IMR-90 (cell line): Measurements from ENCODE around the gene NOP9. TPM values are rescaled to one million over a fixed set of nuclear protein-coding genes. Genes with fewer than 3 reads are reported as not detected.
A peak's percentile ranks its signal among the peaks of the same experiment; 100 is the strongest.

Source experiments
- ATAC-seq: fragments of 200-7000 bp; cut with Tn5 transposase; 2 replicates; pipeline ENCODE4 v1.9.1; 2020; ENCODE audit warnings: low read depth, mild to moderate bottlenecking, moderate library complexity
- BruUV-seq: library from RNA; stranded (reverse); fragments of 400-500 nt; replicated peaks from 2 replicates; lab custom pipeline; 2021; lab: Mats Ljungman, UMichigan
- CTCF ChIA-PET: fragments of 300-600 bp; formaldehyde crosslinking; extraction: SDS; loops from one replicate; lab custom pipeline; 2021; ENCODE audit warnings: antibody characterized with exemption; lab: Yijun Ruan, JAX
- POLR2A ChIA-PET: fragments of 300-600 bp; sonication (Branson Sonifier 250); formaldehyde crosslinking; loops from one replicate; lab custom pipeline; 2022; ENCODE audit warnings: antibody characterized with exemption; ENCODE audit not compliant: unreplicated experiment; lab: Charles Lee
- DNase-seq: peaks from one replicate; pipeline ENCODE4 v3.0.0; 2013
- H2AFZ ChIP-seq: replicated peaks from 2 replicates; pipeline ENCODE3; 2013; ENCODE audit warnings: low read length, mild to moderate bottlenecking; ENCODE audit not compliant: poor library complexity
- H2AK5ac ChIP-seq: 2 replicates; pipeline ENCODE4 v1.6.1; 2013; ENCODE audit warnings: low read depth, low read length, inconsistent platforms
- H2AK9ac ChIP-seq: replicated peaks from 2 replicates; pipeline ENCODE3; 2013; ENCODE audit warnings: mild to moderate bottlenecking, low read depth, low read length, moderate library complexity; ENCODE audit not compliant: poor library complexity
- H2BK120ac ChIP-seq: 2 replicates; pipeline ENCODE4 v1.6.1; 2013; ENCODE audit warnings: low read depth, low read length, inconsistent platforms
- H2BK15ac ChIP-seq: 3 replicates; pipeline ENCODE4 v1.6.1; 2013; ENCODE audit warnings: low read depth, low read length, inconsistent platforms
- H2BK20ac ChIP-seq: 2 replicates; pipeline ENCODE4 v1.6.1; 2013; ENCODE audit warnings: low read depth, mild to moderate bottlenecking, inconsistent platforms, low read length, moderate library complexity
- H2BK5ac ChIP-seq: 2 replicates; pipeline ENCODE4 v1.6.1; 2013; ENCODE audit warnings: mild to moderate bottlenecking, low read depth, low read length, inconsistent platforms; ENCODE audit not compliant: poor library complexity, severe bottlenecking
- H3K14ac ChIP-seq: replicated peaks from 2 replicates; pipeline ENCODE4 v1.6.1; 2013; ENCODE audit warnings: low read depth, low read length, inconsistent platforms
- H3K18ac ChIP-seq: 2 replicates; pipeline ENCODE4 v1.6.1; 2013; ENCODE audit warnings: low read depth, low read length, control low read depth
- H3K23ac ChIP-seq: 2 replicates; pipeline ENCODE4 v1.6.1; 2013; ENCODE audit warnings: low read depth, low read length, inconsistent platforms
- H3K27ac ChIP-seq: 2 replicates; pipeline ENCODE4 v1.5.1; 2013; ENCODE audit warnings: mild to moderate bottlenecking, control low read depth, low read length; ENCODE audit not compliant: insufficient read depth
- H3K27me3 ChIP-seq: 2 replicates; pipeline ENCODE4 v1.6.1; 2013; ENCODE audit warnings: low read length; ENCODE audit not compliant: control insufficient read depth, insufficient read depth
- H3K36me3 ChIP-seq: 2 replicates; pipeline ENCODE4 v1.6.1; 2013; ENCODE audit warnings: low read length, mixed read lengths; ENCODE audit not compliant: control insufficient read depth, insufficient read depth
- H3K4ac ChIP-seq: 2 replicates; pipeline ENCODE4 v1.6.1; 2013; ENCODE audit warnings: low read depth, low read length, inconsistent platforms
- H3K4me1 ChIP-seq: 2 replicates; pipeline ENCODE4 v1.6.1; 2013; ENCODE audit warnings: low read length, mixed read lengths; ENCODE audit not compliant: control insufficient read depth, insufficient read depth
- H3K4me2 ChIP-seq: 2 replicates; pipeline ENCODE4 v1.6.1; 2013; ENCODE audit warnings: low read depth, mild to moderate bottlenecking, control low read depth, low read length, moderate library complexity
- H3K4me3 ChIP-seq: 2 replicates; pipeline ENCODE4 v1.5.1; 2013; ENCODE audit warnings: low read depth, mild to moderate bottlenecking, control low read depth, low read length, moderate library complexity; ENCODE audit not compliant: insufficient read depth
- H3K56ac ChIP-seq: 2 replicates; pipeline ENCODE4 v1.6.1; 2013; ENCODE audit warnings: low read length, inconsistent platforms; ENCODE audit not compliant: insufficient read depth; ENCODE audit errors: extremely low read depth
- H3K79me1 ChIP-seq, 2 experiments: 2 replicates each; pipeline ENCODE4 v1.6.1; 2013; ENCODE audit warnings: low read length in 2 of 2, inconsistent platforms in 1 of 2, low read depth in 1 of 2
- H3K9ac ChIP-seq: 2 replicates; pipeline ENCODE4 v1.6.1; 2013; ENCODE audit warnings: low read depth, low read length, control low read depth
- H3K9me1 ChIP-seq: 2 replicates; pipeline ENCODE4 v1.6.1; 2013; ENCODE audit warnings: low read length, inconsistent platforms; ENCODE audit not compliant: insufficient read depth
- H3K9me3 ChIP-seq: 2 replicates; pipeline ENCODE4 v1.6.1; 2013; ENCODE audit warnings: low read length; ENCODE audit not compliant: control insufficient read depth, insufficient read depth
- H4K20me1 ChIP-seq: 2 replicates; pipeline ENCODE4 v1.6.1; 2013; ENCODE audit warnings: low read length, inconsistent platforms; ENCODE audit not compliant: insufficient read depth
- H4K5ac ChIP-seq: 2 replicates; pipeline ENCODE4 v1.6.1; 2013; ENCODE audit warnings: mild to moderate bottlenecking, low read depth, low read length, control low read depth
- H4K8ac ChIP-seq, 2 experiments: 2 replicates each; pipeline ENCODE4 v1.6.1; 2013; ENCODE audit warnings: low read depth in 2 of 2, low read length in 2 of 2, control low read depth in 1 of 2, inconsistent platforms in 1 of 2
- H4K91ac ChIP-seq: 2 replicates; pipeline ENCODE4 v1.6.1; 2013; ENCODE audit warnings: low read depth, low read length, inconsistent platforms; ENCODE audit not compliant: insufficient read depth
- BHLHE40 ChIP-seq: fragments of 150-350 bp; IDR thresholded peaks from 2 replicates; pipeline ENCODE4 v1.6.1; 2016; ENCODE audit warnings: mild to moderate bottlenecking, low read depth, low read length
- FOS ChIP-seq: fragments of 150-350 bp; IDR thresholded peaks from 2 replicates; pipeline ENCODE4 v1.6.1; 2016; ENCODE audit warnings: low read depth, low read length
- MAFK ChIP-seq: IDR thresholded peaks from 2 replicates; pipeline ENCODE4 v1.6.1; 2012; ENCODE audit warnings: low read depth, low read length, improper control_type of control experiment
- MXI1 ChIP-seq: IDR thresholded peaks from 2 replicates; pipeline ENCODE4 v1.6.1; 2012; ENCODE audit warnings: low read depth, mild to moderate bottlenecking, low read length, moderate library complexity, borderline replicate concordance
- NFE2L2 ChIP-seq: fragments of 150-350 bp; IDR thresholded peaks from 2 replicates; pipeline ENCODE4 v1.6.1; 2016; ENCODE audit warnings: low read depth, mild to moderate bottlenecking, low read length
- RAD21 ChIP-seq: IDR thresholded peaks from 2 replicates; pipeline ENCODE4 v1.6.1; 2012; ENCODE audit warnings: low read length, improper control_type of control experiment
- RCOR1 ChIP-seq: IDR thresholded peaks from 2 replicates; pipeline ENCODE4 v1.6.1; 2012; ENCODE audit warnings: mild to moderate bottlenecking, low read length, improper control_type of control experiment; ENCODE audit not compliant: insufficient replicate concordance
- SMC3 ChIP-seq: fragments of 150-350 bp; IDR thresholded peaks from 2 replicates; pipeline ENCODE4 v1.6.1; 2016; ENCODE audit warnings: low read depth, mild to moderate bottlenecking, antibody characterized with exemption, low read length, moderate library complexity
- WGBS, 2 experiments: methylation state at CpG; one replicate each; pipeline versions ENCODE4 v1.1.5 to v1.1.7; 2013; ENCODE audit warnings: missing lambda C conversion rate in 2 of 2; ENCODE audit not compliant: insufficient read length in 1 of 2; ENCODE audit errors: extremely low coverage in 2 of 2; 5-methylcytosine and 5-hydroxymethylcytosine counted together
- dilution Hi-C: fragments of 300-500 bp; cut with HindIII; formaldehyde crosslinking; loops from one replicate; pipeline ENCODE4 v1.14.3; 2018; ENCODE audit warnings: low sequenced_read_pairs; ENCODE audit not compliant: unreplicated experiment
- in situ Hi-C: fragments of 300-500 bp; cut with MboI; formaldehyde crosslinking; loops from 3 replicates; pipeline ENCODE4 v1.14.3; 2019; ENCODE audit warnings: low sequenced_read_pairs, inconsistent platforms, mixed read lengths
- intact Hi-C: fragments of 100-400 bp; cut with micrococcal nuclease; formaldehyde crosslinking; loops from 2 replicates; pipeline ENCODE4 v1.10.0; 2022
- polyA plus RNA-seq, 3 experiments: library from polyadenylated mRNA; depleted of rRNA; stranded (reverse); fragments of >200 nt; gene quantifications; 2 replicates each; pipeline ENCODE4 v1.2.3, GENCODE V29; 2012; ENCODE audit warnings: low replicate concordance in 1 of 3
- total RNA-seq: library from RNA; depleted of rRNA; stranded (reverse); fragments of >200 nt; gene quantifications from 2 replicates; pipeline ENCODE4 v1.2.3, GENCODE V29; 2012
- TF ChIP-seq, protein P1 (sequence below): conservative IDR thresholded peaks from 2 replicates; pipeline ENCODE4 v1.5.1; 2012; ENCODE audit warnings: mild to moderate bottlenecking, low read depth, low read length, improper control_type of control experiment

The NOP9 gene
- total and polyA plus RNA-seq, 2 of the 4 experiments (the other 2 are of a cell fraction), result 11.8 to 25.8 TPM

DNA sequence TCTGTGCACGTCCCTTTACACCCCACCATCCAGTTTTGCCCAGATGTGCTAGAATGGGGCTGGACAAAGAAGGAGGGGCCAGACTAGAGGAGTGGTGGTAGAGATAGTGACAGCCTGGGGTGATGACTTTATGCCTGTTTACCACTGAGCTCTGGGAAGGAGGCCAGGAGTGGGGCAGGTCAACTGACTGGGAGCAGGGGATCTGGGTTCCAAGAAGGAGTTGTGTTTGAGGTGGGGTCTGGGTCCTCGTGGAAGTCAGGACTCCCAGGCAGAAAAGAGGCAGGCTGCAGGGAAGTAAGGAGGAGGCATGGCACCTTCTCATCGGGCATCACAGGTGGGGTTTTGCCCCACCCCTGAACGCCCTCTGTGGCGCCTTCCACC is 10.6 kb downstream of the NOP9 start:
- no peak overlapping the region for H3K27ac ChIP-seq
- H3K4ac ChIP-seq, result no peak overlapping the region
- no peak overlapping the region; the same call in 1 of the 2 replicates for H3K4me3 ChIP-seq
- CTCF ChIA-PET, result interaction anchor here (1.2 to 4.1 kb wide), 3 partner anchors 13 to 67 kb away, joined by 3 to 20 read pairs (median 4); no protein-coding TSS in a partner anchor
- H3K9ac ChIP-seq, result no peak overlapping the region
- H3K79me1 ChIP-seq, result peaks cover 3 to 8% of the 10 kb centered on the region in 2 experiments; a peak in 1 of 4 replicates
- no peak overlapping the region for H2BK120ac ChIP-seq
- peaks cover 8% of the 10 kb centered on the region; the same call in 1 of the 2 replicates for H4K20me1 ChIP-seq
- H3K14ac ChIP-seq, result no peak overlapping the region
- DNase-seq (no peak), ATAC-seq (no peak)
- peaks cover 10% of the 10 kb centered on the region; the same call in 1 of the 2 replicates for H3K4me1 ChIP-seq
- H2BK15ac ChIP-seq, result no peak overlapping the region
- no peak overlapping the region for H2BK5ac ChIP-seq
- no peak overlapping the region for H2BK20ac ChIP-seq
- peaks cover 15% of the 10 kb centered on the region for H3K36me3 ChIP-seq
- dilution Hi-C loops, result no loop called here
- in situ Hi-C loops, result no loop called here
- peak overlapping the region; percentile 60 for H2AFZ ChIP-seq
- intact Hi-C loops, result no loop called here
- no peak for TF ChIP-seq SMC3
- no peak for TF ChIP-seq MXI1
- no peak for TF ChIP-seq RAD21
- no peak for TF ChIP-seq BHLHE40
- no peak for TF ChIP-seq RCOR1
- TF ChIP-seq FOS, result no peak
- TF ChIP-seq MAFK, result no peak
- TF ChIP-seq, protein P1, sequence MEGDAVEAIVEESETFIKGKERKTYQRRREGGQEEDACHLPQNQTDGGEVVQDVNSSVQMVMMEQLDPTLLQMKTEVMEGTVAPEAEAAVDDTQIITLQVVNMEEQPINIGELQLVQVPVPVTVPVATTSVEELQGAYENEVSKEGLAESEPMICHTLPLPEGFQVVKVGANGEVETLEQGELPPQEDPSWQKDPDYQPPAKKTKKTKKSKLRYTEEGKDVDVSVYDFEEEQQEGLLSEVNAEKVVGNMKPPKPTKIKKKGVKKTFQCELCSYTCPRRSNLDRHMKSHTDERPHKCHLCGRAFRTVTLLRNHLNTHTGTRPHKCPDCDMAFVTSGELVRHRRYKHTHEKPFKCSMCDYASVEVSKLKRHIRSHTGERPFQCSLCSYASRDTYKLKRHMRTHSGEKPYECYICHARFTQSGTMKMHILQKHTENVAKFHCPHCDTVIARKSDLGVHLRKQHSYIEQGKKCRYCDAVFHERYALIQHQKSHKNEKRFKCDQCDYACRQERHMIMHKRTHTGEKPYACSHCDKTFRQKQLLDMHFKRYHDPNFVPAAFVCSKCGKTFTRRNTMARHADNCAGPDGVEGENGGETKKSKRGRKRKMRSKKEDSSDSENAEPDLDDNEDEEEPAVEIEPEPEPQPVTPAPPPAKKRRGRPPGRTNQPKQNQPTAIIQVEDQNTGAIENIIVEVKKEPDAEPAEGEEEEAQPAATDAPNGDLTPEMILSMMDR, result no peak
- TF ChIP-seq NFE2L2, result no peak
- H3K9me1 ChIP-seq, result peaks cover 7% of the 10 kb centered on the region; the same call in 1 of the 2 replicates
- H3K9me3 ChIP-seq, result no peaks in the 10 kb centered on the region
- peaks cover 7% of the 10 kb centered on the region; the same call in 1 of the 2 replicates for H3K27me3 ChIP-seq
- no peak overlapping the region for H3K18ac ChIP-seq
- 60% methylated on average over 3 of the region's 5 CpGs; no CpG with 5 or more reads in 1 of the 2 experiments for WGBS, 2 experiments
- POLR2A ChIA-PET, result no interaction called here
- H4K5ac ChIP-seq, result no peak overlapping the region
- peak overlapping the region; percentile 37; the same call in 1 of the 2 replicates for H3K4me2 ChIP-seq
- BruUV-seq, result no TSS peak
- no peak overlapping the region for H4K8ac ChIP-seq
- 0 out of 2 replicates have a peak overlapping the region, but pooled peaks have one; percentile 41 for H3K23ac ChIP-seq
- no peak overlapping the region for H3K56ac ChIP-seq
- H4K91ac ChIP-seq, result no peak overlapping the region
- peak overlapping the region; percentile 60 for H2AK9ac ChIP-seq
- H2AK5ac ChIP-seq, result 0 out of 2 replicates have a peak overlapping the region, but pooled peaks have one; percentile 9
